ENCODE data around the gene INO80B. TPM values are rescaled to one million over a fixed set of nuclear protein-coding genes. Genes with fewer than 3 reads are reported as not detected.

The INO80B gene
- polyA plus RNA-seq, 1 donor from 2014 or later: 35.2 TPM

- peak overlapping the region; percentile 83 for H3K4me3 ChIP-seq (ENCODE audit: low read length)
- H3F3A ChIP-seq (ENCODE audit: insufficient read depth, low read length, poor library complexity, severe bottlenecking): peaks cover 3% of the 10 kb centered on the region
- H2AFZ ChIP-seq (ENCODE audit: low read depth, low read length): peak overlapping the region; percentile 99
- no peaks in the 10 kb centered on the region for H3K79me2 ChIP-seq (replicated peaks; ENCODE audit: insufficient read depth, low read length)
- peak overlapping the region; percentile 94 for H3K27ac ChIP-seq (ENCODE audit: low read length)
- peak overlapping the region; percentile 68 for H3K4me2 ChIP-seq (ENCODE audit: low read length)
- no peaks in the 10 kb centered on the region for H3K9me2 ChIP-seq (ENCODE audit: insufficient read depth, low read length)
- H3K36me3 ChIP-seq (ENCODE audit: insufficient read depth, low read length): no peaks in the 10 kb centered on the region
- H4K20me1 ChIP-seq (ENCODE audit: insufficient read depth): no peaks in the 10 kb centered on the region
- no peaks in the 10 kb centered on the region for H3K9me3 ChIP-seq (ENCODE audit: low read length)
- no peak for TF ChIP-seq TAF1 (IDR thresholded peaks at IDR 0.05; ENCODE audit: low read depth)
- TF ChIP-seq POLR2AphosphoS5 (IDR thresholded peaks at IDR 0.05): no peak
- H3K27me3 ChIP-seq (ENCODE audit: insufficient read depth, low read depth, low read length): no peaks in the 10 kb centered on the region
- H3K9ac ChIP-seq (ENCODE audit: low read length): peak overlapping the region; percentile 84
Measured at GRCh38 chr2:74471332-74472065, 16.6 kb downstream of the INO80B start.

- H2AFZ ChIP-seq (ENCODE audit: low read depth, low read length): peak within 1 kb of the TSS; percentile 99
- no peaks in the 10 kb centered on the region for H3K36me3 ChIP-seq (ENCODE audit: insufficient read depth, low read length)
- H3K4me3 ChIP-seq (ENCODE audit: low read length): peak within 1 kb of the TSS; percentile 83
- H3K9ac ChIP-seq (ENCODE audit: low read length): peak within 1 kb of the TSS; percentile 84
- H3K4me2 ChIP-seq (ENCODE audit: low read length): peak within 1 kb of the TSS; percentile 68
- H3K9me2 ChIP-seq (ENCODE audit: insufficient read depth, low read length): no peaks in the 10 kb centered on the region
- H3K9me3 ChIP-seq (ENCODE audit: low read length): no peaks in the 10 kb centered on the region
- peak within 1 kb of the TSS; percentile 94 for H3K27ac ChIP-seq (ENCODE audit: low read length)
- H4K20me1 ChIP-seq (ENCODE audit: insufficient read depth): no peaks in the 10 kb centered on the region
- no peaks in the 10 kb centered on the region for H3K79me2 ChIP-seq (replicated peaks; ENCODE audit: insufficient read depth, low read length)
- H3F3A ChIP-seq (ENCODE audit: insufficient read depth, low read length, poor library complexity, severe bottlenecking): peaks cover 3% of the 10 kb centered on the region
- TF ChIP-seq TAF1 (IDR thresholded peaks at IDR 0.05; ENCODE audit: low read depth): peak; percentile 91
- no peak for TF ChIP-seq EZH2 (IDR thresholded peaks at IDR 0.05; ENCODE audit: borderline replicate concordance, insufficient read depth, low read length, poor library complexity, severe bottlenecking)
- peak; percentile 83 for TF ChIP-seq REST (IDR thresholded peaks at IDR 0.05; ENCODE audit: borderline replicate concordance)
- TF ChIP-seq CTCF (IDR thresholded peaks at IDR 0.05; ENCODE audit: poor library complexity, severe bottlenecking): peak; percentile 26
- peak; percentile 90 for TF ChIP-seq MXI1 (conservative IDR thresholded peaks at IDR 0.05; ENCODE audit: poor library complexity, severe bottlenecking)
- TF ChIP-seq POLR2AphosphoS5 (IDR thresholded peaks at IDR 0.05): peak; percentile 99
- TF ChIP-seq RAD21 (conservative IDR thresholded peaks at IDR 0.05): no peak
- peak; percentile 52 for TF ChIP-seq EP300 (conservative IDR thresholded peaks at IDR 0.05; ENCODE audit: poor library complexity, severe bottlenecking)
- peak; percentile 41 for TF ChIP-seq SMC3 (conservative IDR thresholded peaks at IDR 0.05; ENCODE audit: poor library complexity)
- H3K27me3 ChIP-seq (ENCODE audit: insufficient read depth, low read depth, low read length): no peaks in the 10 kb centered on the region
Measured at GRCh38 chr2:74472086-74472944, 17.4 kb downstream of the INO80B start, which contains the start of gene MRPL53. Gene MRPL53 (minus strand): TSS chr2:74472680. CDS start chr2:74472660, 20 bp downstream.

Measured in neural cell (in vitro differentiated cells).